Bronchial epithelial cell (primary cell): ENCODE data around the gene ZNF784. TPM values are rescaled to one million over a fixed set of nuclear protein-coding genes. Genes with fewer than 3 reads are reported as not detected.
"Not testable (repeated sequence)": the region's sequence is repeated elsewhere in the genome, so short reads cannot be mapped to it uniquely, and the experiment has no call there.

Experiments
- DNase-seq: peaks from one replicate; pipeline ENCODE4 v3.0.0-alpha.2; 2010; ENCODE audit warnings: low read depth
- FAIRE-seq: peaks from 2 replicates; lab custom pipeline; 2011; peaks lifted over from hg19 to GRCh38; lab: Jason Lieb, UNC
- H3K27me3 ChIP-seq: 2 replicates; pipeline ENCODE4 v1.5.1; 2011; ENCODE audit warnings: low read length; ENCODE audit not compliant: control insufficient read depth, insufficient read depth
- H3K36me3 ChIP-seq: 2 replicates; pipeline ENCODE4 v1.5.1; 2011; ENCODE audit warnings: low read length; ENCODE audit not compliant: control insufficient read depth, insufficient read depth
- H3K4me3 ChIP-seq: 2 replicates; pipeline ENCODE4 v1.5.1; 2011; ENCODE audit warnings: mild to moderate bottlenecking, low read depth, low read length, control low read depth
- total RNA-seq: library from RNA; depleted of rRNA; stranded (reverse); fragments of >200 nt; gene quantifications from 2 replicates; pipeline ENCODE4 v1.2.1, GENCODE V29; 2014
- TF ChIP-seq, protein P1 (sequence below): IDR thresholded peaks from 2 replicates; pipeline ENCODE4 v1.5.1; 2011; ENCODE audit warnings: mild to moderate bottlenecking, moderate library complexity, low read length, control low read depth, inconsistent platforms; ENCODE audit not compliant: insufficient read depth, severe bottlenecking

Gene ZNF784
- total RNA-seq, 1 donor from 2014 or later, result 5.0 TPM

DNA sequence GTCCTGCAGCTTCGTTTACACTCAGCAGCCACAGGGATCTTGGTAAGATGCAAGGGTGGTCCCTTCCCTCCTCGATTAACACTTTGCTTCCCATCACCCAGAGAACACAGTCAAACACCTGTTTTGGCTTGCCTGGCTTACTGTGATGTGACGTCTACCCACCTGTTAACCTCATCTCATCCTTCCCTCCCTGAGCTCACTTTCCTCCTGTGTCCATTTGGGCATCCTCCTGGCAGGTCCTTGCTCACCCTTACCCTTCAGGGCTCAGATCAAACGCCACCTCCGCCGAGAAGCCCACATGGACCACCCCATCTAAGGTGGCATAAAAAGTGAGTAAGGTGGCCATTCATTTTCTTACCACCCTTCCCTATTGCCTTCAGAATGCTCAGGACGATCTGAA is 34.3 kb downstream of the ZNF784 start:
- no peaks in the 10 kb centered on the region for H3K27me3 ChIP-seq
- peak; percentile 18 for FAIRE-seq
- no peak for DNase-seq
- no peak overlapping the region for H3K4me3 ChIP-seq
- peaks cover 3% of the 10 kb centered on the region for H3K36me3 ChIP-seq
- TF ChIP-seq, protein P1, sequence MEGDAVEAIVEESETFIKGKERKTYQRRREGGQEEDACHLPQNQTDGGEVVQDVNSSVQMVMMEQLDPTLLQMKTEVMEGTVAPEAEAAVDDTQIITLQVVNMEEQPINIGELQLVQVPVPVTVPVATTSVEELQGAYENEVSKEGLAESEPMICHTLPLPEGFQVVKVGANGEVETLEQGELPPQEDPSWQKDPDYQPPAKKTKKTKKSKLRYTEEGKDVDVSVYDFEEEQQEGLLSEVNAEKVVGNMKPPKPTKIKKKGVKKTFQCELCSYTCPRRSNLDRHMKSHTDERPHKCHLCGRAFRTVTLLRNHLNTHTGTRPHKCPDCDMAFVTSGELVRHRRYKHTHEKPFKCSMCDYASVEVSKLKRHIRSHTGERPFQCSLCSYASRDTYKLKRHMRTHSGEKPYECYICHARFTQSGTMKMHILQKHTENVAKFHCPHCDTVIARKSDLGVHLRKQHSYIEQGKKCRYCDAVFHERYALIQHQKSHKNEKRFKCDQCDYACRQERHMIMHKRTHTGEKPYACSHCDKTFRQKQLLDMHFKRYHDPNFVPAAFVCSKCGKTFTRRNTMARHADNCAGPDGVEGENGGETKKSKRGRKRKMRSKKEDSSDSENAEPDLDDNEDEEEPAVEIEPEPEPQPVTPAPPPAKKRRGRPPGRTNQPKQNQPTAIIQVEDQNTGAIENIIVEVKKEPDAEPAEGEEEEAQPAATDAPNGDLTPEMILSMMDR, result no peak

GRCh38 chr19:55588738-55589137 is 35.6 kb downstream of the ZNF784 start:
- H3K4me3 ChIP-seq, result no peak overlapping the region
- H3K27me3 ChIP-seq, result no peaks in the 10 kb centered on the region
- FAIRE-seq (no peak), DNase-seq (no peak)
- TF ChIP-seq, protein P1, result no peak
- peaks cover 3% of the 10 kb centered on the region for H3K36me3 ChIP-seq

DNA sequence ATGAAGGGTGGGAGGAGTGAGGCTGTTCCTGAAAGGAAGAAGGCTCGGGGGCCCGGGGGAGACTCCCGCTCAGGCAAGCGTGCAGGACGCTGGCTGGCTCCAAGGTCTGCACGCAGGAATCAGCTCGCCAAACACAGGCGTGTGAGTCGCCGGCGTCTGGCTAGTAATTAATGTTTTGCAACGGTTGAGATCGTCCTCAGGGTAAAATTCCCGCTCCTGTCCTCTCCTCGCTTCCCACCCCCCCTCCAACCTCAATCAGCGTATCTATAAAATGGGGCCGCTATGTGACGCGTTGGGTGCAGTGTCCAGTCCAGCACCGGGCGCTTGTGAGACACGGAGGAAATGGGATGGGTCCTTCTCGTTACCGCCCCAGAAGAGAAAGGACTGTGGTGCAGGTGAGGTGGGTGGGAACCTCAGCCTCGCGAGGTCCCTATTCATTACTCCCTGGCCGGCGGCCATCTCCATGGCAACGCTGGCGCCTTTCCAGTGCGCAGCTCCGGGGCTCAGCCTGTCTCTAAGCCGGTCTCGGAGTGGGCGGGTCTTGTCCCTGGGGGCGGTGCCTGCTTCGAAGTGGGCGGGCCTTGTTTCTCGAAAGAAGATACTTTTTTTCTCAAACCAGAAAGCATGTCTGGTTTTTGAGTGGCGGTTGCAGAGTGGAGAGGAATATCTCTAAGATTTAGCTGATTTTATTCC is 37.2 kb downstream of the ZNF784 start:
- TF ChIP-seq, protein P1, result no peak
- Histone ChIP-seq H3K27me3 (no peaks in the 10 kb centered on the region), H3K4me3 (peak overlapping the region; percentile 27), H3K36me3 (peaks cover 1% of the 10 kb centered on the region)
- FAIRE-seq (no peak), DNase-seq (peak; percentile 91)

GRCh38 chr19:55585658-55586339 is 38.6 kb downstream of the ZNF784 start:
- no peaks in the 10 kb centered on the region for H3K27me3 ChIP-seq
- no peaks in the 10 kb centered on the region for H3K36me3 ChIP-seq
- DNase-seq, result no peak
- H3K4me3 ChIP-seq, result peak overlapping the region; percentile 17
- TF ChIP-seq, protein P1, result no peak
- no peak for FAIRE-seq

- Histone ChIP-seq H3K27me3 (no peaks in the 10 kb centered on the region), H3K36me3 (no peaks in the 10 kb centered on the region), H3K4me3 (no peak overlapping the region)
- no peak for DNase-seq
- FAIRE-seq, result no peak
- TF ChIP-seq, protein P1, result no peak
Measured at GRCh38 chr19:55584871-55585270, 39.5 kb downstream of the ZNF784 start.

- FAIRE-seq, H3K4me3 ChIP-seq, DNase-seq, H3K27me3 ChIP-seq, H3K36me3 ChIP-seq: not testable (repeated sequence)
Measured at GRCh38 chr19:55583897-55584296, 40.5 kb downstream of the ZNF784 start.

DNA sequence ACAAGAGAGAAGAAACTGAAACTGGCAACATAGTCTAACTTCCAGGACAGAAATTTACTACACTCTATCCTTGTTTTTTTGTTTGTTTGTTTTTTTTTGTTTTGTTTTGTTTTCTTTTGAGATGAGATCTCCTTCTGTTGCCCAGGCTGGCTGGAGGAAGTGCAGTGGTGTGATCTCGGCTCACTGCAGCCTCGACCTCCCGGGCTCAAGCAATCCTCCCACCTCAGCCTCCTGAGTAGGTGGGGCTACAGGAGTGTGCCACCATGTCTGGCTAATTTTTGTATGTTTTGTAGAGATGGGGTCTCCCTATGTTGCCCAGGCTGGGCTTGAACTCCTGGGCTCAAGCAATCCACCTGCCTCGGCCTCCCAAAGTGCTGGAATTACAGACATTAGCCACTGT is 42.1 kb downstream of the ZNF784 start:
- not testable (repeated sequence) for FAIRE-seq

More for the DNA sequence above, 42.1 kb downstream of the ZNF784 start:
- not testable (repeated sequence) for DNase-seq, H3K27me3 ChIP-seq, H3K4me3 ChIP-seq, H3K36me3 ChIP-seq
